Measurements from ENCODE around the gene NR6A1.

- TF ChIP-seq CTCF (conservative IDR thresholded peaks at IDR 0.05 in 1 of 2, IDR thresholded peaks at IDR 0.05 in 1 of 2; ENCODE audit: extremely low read depth in 1 of 2, insufficient read depth in 1 of 2, low read depth in 1 of 2, low read length in 2 of 2) (no peak), EZH2 (IDR thresholded peaks at IDR 0.05; ENCODE audit: borderline replicate concordance, low read length) (no peak)
Observed at GRCh38 chr9:124664143-124664542, 107.0 kb downstream of the NR6A1 start.

Measured in mammary epithelial cell (primary cell).